ENCODE data around the gene DPYSL5.

DPYSL5 gene

DNA sequence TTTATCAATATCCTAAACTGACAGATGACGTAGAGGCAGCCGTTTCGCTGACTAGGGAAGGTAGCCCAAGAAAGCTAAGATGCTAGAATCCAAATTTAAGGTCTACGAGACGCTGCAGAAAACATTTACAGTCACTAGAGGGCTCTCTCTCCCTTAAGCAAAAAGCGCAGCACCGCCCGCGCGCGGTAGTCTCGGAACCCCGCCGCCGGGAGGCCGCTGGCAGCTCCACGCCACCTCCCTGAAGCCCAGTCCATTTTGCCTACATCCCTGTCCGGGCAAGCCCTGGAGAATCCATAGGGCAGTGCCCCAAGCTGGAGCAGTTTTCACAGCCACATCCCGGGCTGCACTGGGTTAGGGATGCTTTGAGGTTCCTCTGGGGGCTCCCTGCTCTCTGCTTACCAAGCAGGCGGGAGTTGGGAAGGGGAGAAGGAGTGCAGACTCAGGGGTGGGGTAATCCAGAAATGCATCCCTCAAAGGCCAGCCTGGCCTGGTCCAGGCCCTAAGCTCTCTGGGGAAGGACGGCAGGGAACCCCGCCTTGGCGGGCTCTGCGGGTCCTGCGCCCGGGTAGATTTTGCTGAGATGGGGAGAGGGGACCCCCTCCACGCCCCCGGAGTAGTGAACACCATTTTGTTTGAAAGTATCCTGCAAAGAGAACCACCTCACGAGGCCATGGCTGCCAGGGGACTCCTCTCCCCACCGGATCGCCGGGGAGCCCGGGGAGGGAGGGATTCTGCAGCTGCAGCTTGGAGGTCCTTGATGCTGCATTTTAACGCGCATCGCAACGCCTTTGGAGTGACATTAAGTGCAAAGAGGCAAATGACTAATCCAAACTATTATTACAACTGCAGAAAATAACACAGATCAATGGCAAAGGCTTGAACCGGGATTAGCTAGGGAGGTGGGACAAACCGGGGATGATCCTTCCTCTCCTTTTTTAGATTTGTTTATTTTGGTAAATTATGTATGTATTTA, 1.3 kb upstream of the DPYSL5 start:
- DNase-seq = peak; percentile 61

DNA sequence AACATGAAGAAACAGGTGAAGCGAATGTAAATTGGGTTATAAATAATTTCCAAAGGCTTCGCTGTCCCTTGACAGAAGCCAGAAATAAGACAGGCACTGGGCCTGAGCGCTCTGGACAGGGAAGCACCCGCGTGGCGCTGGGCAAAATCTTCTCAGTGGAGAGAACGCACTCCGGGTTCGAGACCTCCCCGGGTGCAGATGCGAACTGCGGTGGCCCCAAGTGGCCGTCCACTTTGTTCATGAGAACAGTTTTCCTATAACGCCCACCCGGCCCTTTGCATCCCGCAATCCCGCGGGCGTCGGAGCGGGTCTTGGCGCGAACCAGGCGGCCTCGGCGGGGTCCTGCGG, 651 bp upstream of the DPYSL5 start:
- peak; percentile 1 for DNase-seq

- peak; percentile 25 for DNase-seq
Observed at GRCh38 chr2:26848336-26849055, 564 bp downstream of the DPYSL5 start.

- DNase-seq = peak; percentile 5
Observed at GRCh38 chr2:26849056-26849999, 1.4 kb downstream of the DPYSL5 start.

- peak; percentile 0 for DNase-seq
Observed at GRCh38 chr2:26850000-26850431, 2.1 kb downstream of the DPYSL5 start.

- no peak for DNase-seq
Observed at GRCh38 chr2:26850505-26850904, 2.6 kb downstream of the DPYSL5 start.

DNA sequence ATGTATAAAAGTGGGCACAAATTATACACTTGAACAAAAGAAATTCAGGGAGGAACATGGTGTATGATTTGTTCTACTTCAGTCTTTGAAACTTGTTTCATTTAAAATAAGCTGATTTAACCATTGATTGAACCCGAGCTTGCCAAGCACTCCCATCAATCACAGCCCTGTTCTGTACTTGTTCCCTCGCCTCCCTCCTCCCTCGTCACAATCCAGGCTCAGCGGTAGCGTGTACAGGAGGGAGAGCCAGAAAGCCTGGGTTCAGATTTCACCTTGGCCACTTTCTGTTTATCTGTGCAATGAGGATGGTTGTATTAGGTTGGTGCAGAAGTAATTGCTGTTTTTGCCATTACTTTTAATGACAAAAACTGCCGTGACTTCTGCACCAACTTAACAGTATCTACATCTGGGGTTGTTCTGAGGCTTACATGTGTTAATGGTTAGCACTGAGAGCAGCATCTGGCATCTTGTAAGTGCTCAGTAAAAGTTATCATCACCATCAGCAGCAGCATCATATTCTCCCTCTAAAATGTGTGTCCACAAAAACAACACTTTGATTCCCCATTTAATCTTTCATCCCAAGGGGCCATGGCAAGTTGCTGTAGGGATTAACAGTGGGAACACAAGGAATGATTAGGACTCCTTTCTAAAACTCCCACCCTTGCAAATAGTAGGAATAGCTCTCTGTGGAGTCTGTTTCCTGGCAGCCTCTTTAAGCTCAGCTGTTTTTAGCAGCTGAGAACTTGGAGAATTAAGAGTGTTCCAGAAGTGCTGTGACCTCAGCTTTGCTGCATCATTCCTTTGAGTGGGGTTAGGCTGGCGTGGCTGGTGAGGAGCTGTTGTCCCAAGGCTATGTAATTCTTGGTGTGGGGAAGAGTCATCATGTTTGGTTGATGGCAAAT, 4.7 kb downstream of the DPYSL5 start:
- no peak for DNase-seq

DNA sequence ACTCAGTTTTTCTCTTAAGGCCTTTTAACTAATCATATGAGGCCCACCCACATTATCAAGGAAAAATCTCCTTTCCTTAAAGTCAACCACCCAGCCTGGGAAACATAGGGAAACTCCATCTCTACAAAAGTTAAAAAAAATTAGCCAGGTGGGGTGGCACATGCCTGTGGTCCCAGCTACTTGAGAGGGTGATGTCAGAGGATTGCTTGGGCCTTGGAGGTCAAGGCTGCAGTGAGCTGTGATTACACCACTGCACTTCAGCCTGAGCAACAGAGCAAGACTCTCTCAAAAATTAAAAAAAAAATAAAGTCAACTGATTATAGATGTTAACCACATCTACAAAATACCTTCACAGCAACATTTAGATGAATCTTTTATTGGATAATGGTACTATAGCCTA, 5.8 kb downstream of the DPYSL5 start:
- no peak for DNase-seq

DNA sequence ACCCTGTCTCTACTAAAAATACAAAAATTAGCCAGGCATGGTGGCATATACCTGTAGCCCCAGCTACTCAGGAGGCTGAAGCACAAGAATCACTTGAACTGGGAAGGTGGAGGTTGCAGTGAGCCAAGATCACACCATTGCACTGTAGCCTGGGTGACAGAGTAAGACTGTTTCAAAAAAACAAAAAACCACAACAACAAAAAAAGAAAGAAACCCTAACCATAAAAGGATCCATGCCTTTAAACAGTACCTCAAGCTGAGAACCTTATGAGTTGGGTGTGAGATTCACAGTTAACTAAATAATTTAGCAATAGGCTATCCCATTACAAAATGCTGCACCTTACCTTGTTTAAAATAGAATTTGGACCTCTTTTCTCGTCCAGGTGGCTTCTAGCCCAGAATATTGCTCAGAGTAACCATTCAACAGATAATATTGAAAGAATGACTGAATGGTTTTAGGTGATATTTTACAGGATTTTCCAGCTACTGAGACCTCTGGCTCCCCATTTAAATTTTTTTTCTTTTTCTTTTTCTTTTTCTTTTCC, 6.4 kb downstream of the DPYSL5 start:
- DNase-seq = no peak

- DNase-seq = no peak
Observed at GRCh38 chr2:26855466-26855865, 7.5 kb downstream of the DPYSL5 start.

GRCh38 chr2:26859622-26860021, 11.7 kb downstream of the DPYSL5 start:
- no peak for DNase-seq

GRCh38 chr2:26860211-26860850, 12.4 kb downstream of the DPYSL5 start:
- DNase-seq = no peak

DNA sequence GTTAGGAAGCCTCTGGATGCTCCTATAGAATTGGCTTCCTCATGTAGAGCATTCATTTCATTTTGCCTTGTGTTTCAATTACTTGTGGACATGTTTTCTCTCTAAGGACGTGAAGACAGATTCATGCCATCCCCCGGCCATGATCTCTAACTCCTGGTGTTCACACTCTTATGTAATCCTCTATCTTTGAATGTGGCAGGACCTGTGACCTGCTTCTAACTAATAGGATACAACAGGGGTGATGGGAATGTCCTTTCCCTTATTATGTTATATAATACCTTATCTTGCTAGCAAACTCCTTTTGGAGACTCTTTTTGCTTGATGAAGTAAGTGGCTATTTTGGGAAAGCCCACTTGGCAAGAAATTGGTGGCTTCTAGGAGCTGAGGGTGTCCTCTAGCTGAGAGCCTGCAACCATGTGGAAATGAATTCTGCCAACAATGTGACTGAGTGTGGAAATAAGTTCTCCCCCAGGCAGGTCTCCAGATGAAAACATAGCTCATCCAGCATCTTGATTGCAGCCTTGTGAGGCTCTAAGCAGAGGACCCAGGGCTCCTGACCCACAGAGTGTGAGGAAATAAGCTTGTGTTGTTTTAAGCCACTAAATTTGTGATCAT, 13.8 kb downstream of the DPYSL5 start:
- DNase-seq = no peak

- DNase-seq = no peak
Observed at GRCh38 chr2:26864226-26864625, 16.3 kb downstream of the DPYSL5 start.

- DNase-seq = no peak
Observed at GRCh38 chr2:26864646-26865045, 16.7 kb downstream of the DPYSL5 start.

DNA sequence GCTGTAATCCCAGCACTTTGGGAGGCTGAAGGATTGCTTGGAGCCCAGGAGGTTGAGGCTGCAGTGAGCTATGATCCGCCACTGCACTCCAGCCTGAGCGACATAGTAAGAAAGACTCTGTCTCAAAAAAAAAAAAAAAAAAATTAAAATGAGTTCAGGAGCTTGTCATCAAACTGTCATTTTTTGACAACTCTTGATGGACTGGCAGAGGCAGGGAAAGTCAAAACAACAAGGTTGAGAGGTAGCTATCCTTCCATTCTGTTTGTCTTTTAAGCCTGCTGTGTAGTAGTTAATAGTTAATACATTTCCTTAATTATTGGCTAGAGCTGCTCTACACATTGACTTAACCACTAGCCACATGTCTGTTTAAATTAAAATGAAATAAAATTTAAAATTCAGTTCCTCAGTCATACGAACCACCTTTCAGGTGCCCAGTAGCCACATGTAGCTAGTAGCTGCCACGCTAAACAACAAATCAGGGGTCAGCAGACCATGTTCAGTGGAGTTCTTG, 22.7 kb downstream of the DPYSL5 start:
- DNase-seq = no peak

- no peak for DNase-seq
Observed at GRCh38 chr2:26873286-26873983, 25.5 kb downstream of the DPYSL5 start.

DNA sequence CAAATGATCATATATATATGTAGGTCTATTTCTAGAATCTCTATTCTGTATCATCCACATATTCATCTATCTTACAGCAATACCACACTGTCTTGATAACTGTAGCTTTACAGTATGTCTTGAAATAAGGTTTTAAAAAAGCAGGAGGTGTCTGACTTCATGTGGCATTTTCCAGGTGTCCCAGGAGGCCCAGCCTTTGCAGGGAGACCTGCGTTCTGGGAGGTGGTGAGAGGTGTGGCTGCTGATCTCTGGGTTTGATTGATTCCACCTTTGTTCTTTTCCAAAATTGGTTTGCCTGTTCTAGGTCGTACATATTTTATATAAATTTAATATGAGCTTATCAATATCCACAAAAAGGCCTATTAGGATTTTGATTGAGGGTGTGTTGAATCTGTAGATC, 26.6 kb downstream of the DPYSL5 start:
- DNase-seq = no peak

DNA sequence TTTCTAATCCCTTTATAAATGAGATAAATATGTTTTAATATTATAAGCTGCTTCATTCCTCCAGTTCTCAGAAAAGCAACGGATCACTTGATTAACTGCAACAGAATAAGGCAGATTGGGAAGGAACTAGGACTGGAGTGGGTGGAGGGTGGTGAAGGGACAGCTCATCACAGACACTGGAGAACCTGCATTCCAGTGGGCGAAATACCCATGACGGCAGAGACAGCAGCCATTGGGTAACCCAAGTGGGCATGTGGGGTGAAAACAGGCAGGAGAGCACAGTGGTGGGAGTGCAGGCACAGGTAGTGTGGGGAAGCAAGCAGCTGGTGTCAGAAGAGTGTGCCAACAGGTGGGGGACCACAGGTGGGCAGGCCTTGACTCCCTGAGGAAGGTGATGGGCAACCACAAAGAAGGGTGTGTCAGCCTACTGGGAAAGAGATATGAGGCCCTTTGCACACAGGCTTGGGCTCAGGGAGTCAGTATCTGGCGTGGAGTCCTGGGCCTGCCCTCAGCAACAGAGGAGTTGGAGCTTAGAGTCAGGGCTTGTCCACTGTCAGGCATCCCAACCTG, 27.2 kb downstream of the DPYSL5 start:
- no peak for DNase-seq
